SH-SY5Y (cell line): ENCODE measurements around the gene LPAR1.

Experiments used
- GATA2 ChIP-seq: IDR thresholded peaks from 2 replicates; pipeline ENCODE4 v1.6.1; 2011; ENCODE audit warnings: mild to moderate bottlenecking, low read depth, low read length
- GATA3 ChIP-seq: IDR thresholded peaks from 2 replicates; pipeline ENCODE4 v1.6.1; 2011; ENCODE audit warnings: low read depth, mild to moderate bottlenecking, low read length, moderate library complexity

DNA sequence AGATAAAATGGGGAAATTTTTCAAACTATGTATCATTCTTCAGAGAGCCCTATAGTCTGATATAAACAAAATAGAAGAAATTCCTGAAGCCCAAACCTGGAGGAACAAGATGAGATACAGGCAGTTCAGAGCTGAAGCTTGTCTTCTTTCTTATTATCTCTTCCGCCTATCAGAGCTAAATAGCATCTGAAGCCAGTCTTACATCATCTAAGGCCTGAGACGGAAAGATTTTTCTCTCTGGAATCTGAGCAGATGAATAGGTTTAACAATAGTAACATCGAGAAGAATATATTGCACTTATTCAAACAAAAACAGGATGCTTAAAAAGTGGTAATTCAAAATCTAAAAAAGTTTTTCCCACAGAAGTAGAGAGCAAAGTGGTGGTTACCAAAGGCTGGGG is 59.8 kb downstream of the LPAR1 start:
- TF ChIP-seq GATA3 (no peak), GATA2 (no peak)
